H1 (cell line): ENCODE measurements around the gene FGR. TPM values are rescaled to one million over a fixed set of nuclear protein-coding genes. Genes with fewer than 3 reads are reported as not detected.

Experiments used
- CTCF ChIA-PET: fragments of 300-600 bp; sonication (Branson Sonifier 250); formaldehyde crosslinking; loops from one replicate; lab custom pipeline; 2021; ENCODE audit not compliant: partially characterized antibody; lab: Charles Lee
- POLR2A ChIA-PET: fragments of 300-600 bp; sonication (Branson Sonifier 250); formaldehyde crosslinking; loops from one replicate; lab custom pipeline; 2021; ENCODE audit warnings: inconsistent platforms; ENCODE audit not compliant: partially characterized antibody; lab: Charles Lee
- DNase-seq, 2 experiments: peaks; one replicate each; pipeline versions ENCODE4 v3.0.0 to v3.0.0-alpha.2; 2010 to 2022; ENCODE audit warnings: low spot score in 2 of 2, low read depth in 1 of 2, mixed read lengths in 1 of 2
- FAIRE-seq: peaks from 2 replicates; lab custom pipeline; 2011; peaks lifted over from hg19 to GRCh38; lab: Jason Lieb, UNC
- H2AFZ ChIP-seq: 2 replicates; pipeline ENCODE4 v1.8.1; 2012; ENCODE audit warnings: low read length, inconsistent platforms
- H2AK5ac ChIP-seq: 2 replicates; pipeline ENCODE4 v1.6.1; 2013; ENCODE audit warnings: low read depth, low read length
- H2BK120ac ChIP-seq: replicated peaks from 2 replicates; pipeline ENCODE3; 2013; ENCODE audit warnings: low read depth, low read length, inconsistent platforms
- H2BK12ac ChIP-seq: 2 replicates; pipeline ENCODE4 v1.6.1; 2013; ENCODE audit warnings: low read depth, low read length
- H2BK15ac ChIP-seq: 2 replicates; pipeline ENCODE4 v1.6.1; 2013; ENCODE audit warnings: low read length
- H2BK20ac ChIP-seq: 2 replicates; pipeline ENCODE4 v1.6.1; 2013; ENCODE audit warnings: low read length
- H2BK5ac ChIP-seq: 2 replicates; pipeline ENCODE4 v1.6.1; 2013; ENCODE audit warnings: low read depth, low read length
- H3K14ac ChIP-seq: 2 replicates; pipeline ENCODE4 v1.6.1; 2013; ENCODE audit warnings: inconsistent platforms; ENCODE audit not compliant: insufficient read length
- H3K18ac ChIP-seq: 2 replicates; pipeline ENCODE4 v1.6.1; 2013; ENCODE audit warnings: low read length; ENCODE audit errors: extremely low read depth
- H3K23ac ChIP-seq: 2 replicates; pipeline ENCODE4 v1.6.1; 2013; ENCODE audit warnings: inconsistent platforms; ENCODE audit not compliant: insufficient read length
- H3K23me2 ChIP-seq: 2 replicates; pipeline ENCODE4 v1.6.1; 2013; ENCODE audit warnings: low read depth, low read length
- H3K27ac ChIP-seq: 2 replicates; pipeline ENCODE4 v1.6.1; 2011; ENCODE audit warnings: low read depth, low read length, inconsistent platforms
- H3K27me3 ChIP-seq, 4 experiments: replicated peaks in 1 of 4; 1 replicate in 1 of 4; 2 replicates in 3 of 4; pipeline versions ENCODE4 v1.6.1 to v1.8.1; 2011 to 2013; ENCODE audit warnings: low read length in 3 of 4, mild to moderate bottlenecking in 3 of 4, inconsistent platforms in 2 of 4, mixed read lengths in 2 of 4, moderate library complexity in 1 of 4; ENCODE audit not compliant: control insufficient read depth in 3 of 4, insufficient read depth in 3 of 4; ENCODE audit errors: extremely low read depth in 1 of 4
- H3K36me3 ChIP-seq, 4 experiments: 2 replicates each; pipeline versions ENCODE4 v1.6.1 to v1.8.1; 2011 to 2013; ENCODE audit warnings: mild to moderate bottlenecking in 4 of 4, low read length in 3 of 4, moderate library complexity in 2 of 4, control low read depth in 1 of 4, inconsistent platforms in 1 of 4; ENCODE audit not compliant: insufficient read depth in 4 of 4, control insufficient read depth in 2 of 4
- H3K4ac ChIP-seq: replicated peaks from 2 replicates; pipeline ENCODE3; 2013; ENCODE audit warnings: low read length, low read depth, mixed read lengths, inconsistent platforms; ENCODE audit not compliant: insufficient read length
- H3K4me1 ChIP-seq, 4 experiments: replicated peaks in 1 of 4; 1 replicate in 1 of 4; 2 replicates in 3 of 4; pipeline versions ENCODE4 v1.6.1 to v1.8.1; 2011 to 2013; ENCODE audit warnings: low read length in 3 of 4, inconsistent platforms in 2 of 4, mixed read lengths in 1 of 4; ENCODE audit not compliant: insufficient read depth in 4 of 4, control insufficient read depth in 3 of 4
- H3K4me2 ChIP-seq, 2 experiments: 2 replicates each; pipeline versions ENCODE4 v1.6.1 to v1.8.1; 2011 to 2013; ENCODE audit warnings: low read depth in 2 of 2, low read length in 2 of 2, control low read depth in 1 of 2, inconsistent platforms in 1 of 2, mild to moderate bottlenecking in 1 of 2; ENCODE audit not compliant: insufficient read depth in 1 of 2
- H3K4me3 ChIP-seq, 4 experiments: fragments of 200-600, 300-600 bp in 1 of 4; sonication (generic), shearing (Covaris generic), sonication (Bioruptor Twin) in 1 of 4; 2 replicates each; pipeline versions ENCODE4 v1.5.1 to v1.8.1; 2011 to 2016; ENCODE audit warnings: low read length in 4 of 4, low read depth in 3 of 4, control low read depth in 2 of 4, inconsistent platforms in 2 of 4, mild to moderate bottlenecking in 2 of 4, mixed read lengths in 1 of 4, moderate library complexity in 1 of 4; ENCODE audit not compliant: insufficient read depth in 2 of 4; ENCODE audit errors: extremely low read depth in 1 of 4
- H3K56ac ChIP-seq: replicated peaks from 2 replicates; pipeline ENCODE3; 2013; ENCODE audit warnings: low read depth, mild to moderate bottlenecking, mixed read lengths, low read length, inconsistent platforms; ENCODE audit not compliant: insufficient read length
- H3K79me1 ChIP-seq: 2 replicates; pipeline ENCODE4 v1.6.1; 2013; ENCODE audit warnings: low read depth, low read length, control low read depth
- H3K79me2 ChIP-seq, 2 experiments: 2 replicates each; pipeline versions ENCODE4 v1.6.1 to v1.8.1; 2012 to 2013; ENCODE audit warnings: low read length in 2 of 2, mild to moderate bottlenecking in 2 of 2, inconsistent platforms in 1 of 2; ENCODE audit not compliant: insufficient read depth in 2 of 2, control insufficient read depth in 1 of 2
- H3K9ac ChIP-seq, 4 experiments: replicated peaks in 1 of 4; 1 replicate in 1 of 4; 2 replicates in 3 of 4; pipeline versions ENCODE4 v1.6.1 to v1.8.1; 2011 to 2013; ENCODE audit warnings: low read depth in 3 of 4, low read length in 3 of 4, control low read depth in 2 of 4, mild to moderate bottlenecking in 2 of 4, moderate library complexity in 2 of 4, inconsistent platforms in 1 of 4; ENCODE audit errors: extremely low read depth in 1 of 4
- H3K9me3 ChIP-seq, 2 experiments: 2 replicates each; pipeline versions ENCODE4 v1.6.1 to v1.8.1; 2012 to 2013; ENCODE audit warnings: mild to moderate bottlenecking in 2 of 2, moderate library complexity in 2 of 2, control low read depth in 1 of 2, inconsistent platforms in 1 of 2, low read depth in 1 of 2, low read length in 1 of 2, mixed read lengths in 1 of 2; ENCODE audit not compliant: insufficient read depth in 2 of 2
- H4K20me1 ChIP-seq, 2 experiments: replicated peaks in 1 of 2; 2 replicates each; pipeline versions ENCODE3 to v1.8.1; 2011 to 2013; ENCODE audit warnings: inconsistent platforms in 2 of 2, low read length in 2 of 2, mild to moderate bottlenecking in 1 of 2; ENCODE audit not compliant: insufficient read depth in 2 of 2, control insufficient read depth in 1 of 2
- H4K5ac ChIP-seq: 2 replicates; pipeline ENCODE4 v1.6.1; 2013; ENCODE audit warnings: low read length, low read depth, mixed read lengths, inconsistent platforms; ENCODE audit not compliant: insufficient read length
- H4K8ac ChIP-seq: 2 replicates; pipeline ENCODE4 v1.8.0; 2013; ENCODE audit warnings: mild to moderate bottlenecking, moderate library complexity, low read length, inconsistent platforms; ENCODE audit not compliant: insufficient read depth; ENCODE audit errors: extremely low read depth
- H4K91ac ChIP-seq: replicated peaks from 2 replicates; pipeline ENCODE3; 2013; ENCODE audit warnings: low read length, mixed read lengths, inconsistent platforms; ENCODE audit not compliant: insufficient read length
- polyA plus RNA-seq, 7 experiments: library from polyadenylated mRNA; depleted of rRNA in 3 of 7; stranded (reverse) in 5 of 7; unstranded in 2 of 7; fragments of >200 nt in 5 of 7; fragments of 200-250 nt in 2 of 7; gene quantifications; 1 replicate in 5 of 7; 2 replicates in 1 of 7; 4 replicates in 1 of 7; pipeline versions ENCODE4 v1.2.1 to v1.2.3, GENCODE V29; 2011 to 2013; ENCODE audit warnings: missing spikeins in 2 of 7, mixed read lengths in 2 of 7
- total RNA-seq: library from RNA; stranded (reverse); fragmentation: NEBNext Ultra II Directional; extraction: Animal tissue kit (Norgen Biotek cat#: 25700); gene quantifications from 2 replicates; pipeline ENCODE4 v1.2.1, GENCODE V29; 2021

The FGR gene
- total and polyA plus RNA-seq, 2 of the 8 experiments (the other 6 are each of a cell fraction or from before 2014, with no cell fraction given): 0.22 to 0.95 TPM

DNA sequence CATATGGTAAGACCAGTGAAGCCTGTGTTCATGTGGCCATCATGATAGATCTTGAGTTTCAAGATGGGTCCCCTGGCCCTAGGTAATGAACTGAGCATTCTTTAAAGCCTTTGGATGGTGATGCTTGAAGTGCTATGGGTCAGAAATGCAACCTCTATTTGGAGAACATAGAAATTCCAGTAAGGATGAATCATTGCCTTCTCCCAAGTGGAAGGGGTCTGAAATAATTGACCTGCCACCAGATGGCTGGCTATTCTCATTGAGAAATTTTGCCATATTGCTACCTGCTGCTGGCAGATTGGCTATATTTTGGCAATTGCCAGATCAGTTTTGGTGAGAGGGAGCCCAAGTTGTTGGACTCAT lies 37.7 kb upstream of the FGR start:
- ChIA-PET CTCF (interaction anchor here (0.8 to 13.1 kb wide), 7 partner anchors 10 to 78 kb away, joined by 3 to 472 read pairs (median 4); partner anchors contain the start of genes AHDC1 and FAM76A), POLR2A (interaction anchor here (0.8 to 1.7 kb wide), 5 partner anchors 10 to 158 kb away, joined by 3 to 6 read pairs (median 4); partner anchors contain the start of genes AHDC1, FAM76A and PPP1R8)
- Histone ChIP-seq H3K79me2 (no peaks in the 10 kb centered on the region), H3K9ac (no peak overlapping the region), H4K5ac (no peak overlapping the region), H4K91ac (no peak overlapping the region), H3K18ac (no peak overlapping the region), H2AFZ (peak overlapping the region; percentile 35), H3K56ac (no peak overlapping the region), H3K27me3 (peaks cover 0 to 7% (median 4%) of the 10 kb centered on the region in 4 experiments; a peak in 2 of 7 replicates), H3K4me2 (peak overlapping the region; percentile 54 to 64), H3K23ac (no peak overlapping the region), H3K27ac (no peak overlapping the region), H2BK15ac (0 out of 2 replicates have a peak overlapping the region, but pooled peaks have one; percentile 2), H3K4me1 (peaks cover 2 to 11% (median 7%) of the 10 kb centered on the region in 4 experiments; a peak in 5 of 7 replicates), H3K23me2 (peaks cover 2% of the 10 kb centered on the region; the same call in 1 of the 2 replicates), H2BK120ac (no peak overlapping the region), H2BK20ac (peak overlapping the region; percentile 15; the same call in 1 of the 2 replicates), H3K14ac (no peak overlapping the region), H4K8ac (no peak overlapping the region), H2BK12ac (no peak overlapping the region), H3K79me1 (no peaks in the 10 kb centered on the region), H3K4ac (no peak overlapping the region), H3K9me3 (no peaks in the 10 kb centered on the region; a peak in 1 of 4 replicates), H4K20me1 (no peaks in the 10 kb centered on the region), H3K36me3 (no peaks in the 10 kb centered on the region), H2AK5ac (no peak overlapping the region), H2BK5ac (no peak overlapping the region), H3K4me3 (peak overlapping the region in 1 of 4 experiments; percentile 51; a peak in 2 of 8 replicates)
- no peak for FAIRE-seq
- DNase-seq: no peak
